ENCODE results near the gene MEIKIN.

The MEIKIN gene

DNA sequence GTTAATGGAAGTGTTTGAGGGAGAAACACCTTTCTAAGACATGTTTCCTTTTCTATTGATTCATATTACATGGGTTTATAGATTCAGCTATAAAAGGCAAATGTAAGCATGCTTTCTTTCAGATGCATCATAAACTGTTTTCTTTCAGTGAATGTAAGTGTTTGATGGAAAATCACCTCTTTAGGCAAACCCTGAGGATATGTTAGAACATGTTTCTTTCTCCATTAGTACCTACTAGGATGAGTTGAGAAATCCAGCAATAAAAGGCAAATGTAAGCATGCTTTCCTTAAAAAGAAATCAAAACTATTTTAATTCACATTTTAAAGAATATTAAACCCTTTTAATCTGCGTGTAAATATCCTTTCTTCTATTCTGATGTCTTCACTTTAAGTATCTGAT lies 180.2 kb downstream of the MEIKIN start:
- Histone ChIP-seq H3K27ac (no peak overlapping the region), H3K9me3 (peaks cover 57% of the 10 kb centered on the region), H3K4me2 (no peak overlapping the region), H3K9ac (no peak overlapping the region), H3K4me1 (peaks cover 11% of the 10 kb centered on the region), H4K20me1 (peaks cover 61% of the 10 kb centered on the region), H3K4me3 (no peak overlapping the region), H3K27me3 (no peaks in the 10 kb centered on the region), H3K36me3 (peaks cover 42% of the 10 kb centered on the region)
- TF ChIP-seq Cebpa-rat (IDR thresholded peaks at IDR 0.05) = no peak

DNA sequence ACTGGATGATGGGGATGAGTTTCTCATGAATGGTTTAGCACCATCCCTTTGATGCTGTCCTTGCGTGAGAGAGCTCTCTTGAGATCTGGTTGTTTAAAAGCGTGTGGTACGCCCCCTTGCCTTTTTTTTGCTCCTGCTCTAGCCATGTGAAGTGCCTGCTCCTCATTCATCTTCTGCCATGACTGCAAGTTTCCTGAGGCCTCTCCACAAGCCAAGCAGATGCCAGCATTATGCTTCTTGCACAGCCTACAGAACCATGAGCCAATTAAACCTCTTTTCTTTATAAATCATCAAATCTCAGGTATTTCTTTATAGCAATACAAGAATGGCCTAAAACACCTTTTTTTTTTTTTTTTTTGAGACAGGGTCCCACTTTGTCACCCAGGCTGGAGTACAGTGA lies 181.5 kb downstream of the MEIKIN start:
- Histone ChIP-seq H3K27ac (no peak overlapping the region), H3K4me1 (peaks cover 9% of the 10 kb centered on the region), H3K9me3 (peaks cover 57% of the 10 kb centered on the region), H3K4me2 (no peak overlapping the region), H3K36me3 (peaks cover 46% of the 10 kb centered on the region), H3K9ac (no peak overlapping the region), H4K20me1 (peaks cover 62% of the 10 kb centered on the region), H3K27me3 (no peaks in the 10 kb centered on the region), H3K4me3 (no peak overlapping the region)
- no peak for TF ChIP-seq Cebpa-rat (IDR thresholded peaks at IDR 0.05)

DNA sequence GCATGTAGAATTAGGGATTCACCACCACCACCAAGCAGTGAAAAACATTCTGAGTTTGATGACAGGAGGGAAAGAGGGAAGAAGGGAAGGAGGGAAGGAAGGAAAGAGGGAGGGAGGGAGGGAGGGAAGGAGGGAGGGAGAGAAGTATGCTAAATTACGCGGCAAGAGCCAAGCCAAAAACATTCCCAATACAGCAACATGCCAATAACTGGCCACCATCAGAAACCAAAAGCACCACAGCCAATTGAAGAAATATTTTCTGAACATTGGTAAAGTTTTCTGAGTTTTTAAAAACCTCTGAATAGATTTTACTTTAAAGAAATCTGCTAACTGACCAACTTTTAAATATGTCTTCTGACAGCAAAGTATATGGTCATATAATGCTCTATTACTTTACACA lies 184.7 kb downstream of the MEIKIN start:
- H3K4me1 ChIP-seq = peaks cover 34% of the 10 kb centered on the region
- peaks cover 72% of the 10 kb centered on the region for H4K20me1 ChIP-seq

DNA sequence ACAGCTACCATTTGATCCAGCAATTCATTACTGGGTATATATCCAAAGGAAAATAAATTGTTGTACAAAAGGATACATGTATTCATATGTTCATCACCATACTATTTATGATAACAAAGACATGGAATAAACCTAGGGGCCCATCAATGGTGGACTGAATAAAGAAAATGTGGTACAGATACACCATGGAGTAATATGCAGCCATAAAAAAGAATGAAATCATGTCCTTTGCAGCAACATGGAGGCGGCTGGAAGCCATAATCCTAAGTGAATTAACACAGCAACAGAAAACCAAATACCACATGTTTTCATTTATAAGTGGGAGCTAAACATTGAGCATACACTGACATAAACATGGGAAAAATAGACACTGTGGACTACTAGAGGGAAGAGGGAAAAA lies 185.8 kb downstream of the MEIKIN start:
- peaks cover 34% of the 10 kb centered on the region for H3K4me1 ChIP-seq
- TF ChIP-seq Cebpa-rat (IDR thresholded peaks at IDR 0.05) = no peak
- no peak overlapping the region for H3K9ac ChIP-seq
- H3K27ac ChIP-seq = no peak overlapping the region
- H3K4me3 ChIP-seq = no peak overlapping the region
- H3K36me3 ChIP-seq = peaks cover 36% of the 10 kb centered on the region
- H3K27me3 ChIP-seq = no peaks in the 10 kb centered on the region
- H4K20me1 ChIP-seq = peaks cover 83% of the 10 kb centered on the region
- peak overlapping the region; percentile 71; the same call in 1 of the 2 replicates for H3K4me2 ChIP-seq
- peaks cover 33% of the 10 kb centered on the region for H3K9me3 ChIP-seq

More for the DNA sequence above, 184.7 kb downstream of the MEIKIN start:
- Histone ChIP-seq H3K36me3 (peaks cover 38% of the 10 kb centered on the region), H3K27ac (no peak overlapping the region), H3K9me3 (peaks cover 37% of the 10 kb centered on the region), H3K27me3 (no peaks in the 10 kb centered on the region), H3K9ac (no peak overlapping the region), H3K4me3 (no peak overlapping the region), H3K4me2 (no peak overlapping the region)
- no peak for TF ChIP-seq Cebpa-rat (IDR thresholded peaks at IDR 0.05)

DNA sequence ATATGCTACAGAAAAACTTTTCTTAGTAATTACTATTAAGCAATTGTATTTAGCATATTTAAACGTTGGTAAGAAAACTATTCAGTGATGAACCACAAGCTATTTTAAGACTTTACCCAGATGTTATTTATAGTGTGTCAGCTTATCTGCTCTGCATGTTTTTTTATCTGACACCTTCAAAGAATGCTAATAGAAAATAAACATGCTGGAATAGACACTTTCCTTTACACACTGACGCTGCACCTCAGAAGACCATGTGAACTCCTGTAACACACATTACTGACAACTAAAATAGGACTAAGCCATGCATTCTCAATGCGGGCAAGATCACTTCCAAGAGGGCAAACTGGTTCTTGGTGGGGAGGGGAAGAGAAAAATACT lies 187.0 kb downstream of the MEIKIN start:
- H3K36me3 ChIP-seq = peaks cover 33% of the 10 kb centered on the region
- peaks cover 84% of the 10 kb centered on the region for H4K20me1 ChIP-seq
- H3K9ac ChIP-seq = peak overlapping the region; percentile 30; the same call in 1 of the 2 replicates
- H3K4me3 ChIP-seq = no peak overlapping the region
- peak overlapping the region; percentile 71 for H3K4me2 ChIP-seq
- peaks cover 21% of the 10 kb centered on the region for H3K9me3 ChIP-seq
- no peaks in the 10 kb centered on the region for H3K27me3 ChIP-seq
- peak overlapping the region; percentile 42 for H3K27ac ChIP-seq
- no peak for TF ChIP-seq Cebpa-rat (IDR thresholded peaks at IDR 0.05)
- H3K4me1 ChIP-seq = peaks cover 34% of the 10 kb centered on the region

DNA sequence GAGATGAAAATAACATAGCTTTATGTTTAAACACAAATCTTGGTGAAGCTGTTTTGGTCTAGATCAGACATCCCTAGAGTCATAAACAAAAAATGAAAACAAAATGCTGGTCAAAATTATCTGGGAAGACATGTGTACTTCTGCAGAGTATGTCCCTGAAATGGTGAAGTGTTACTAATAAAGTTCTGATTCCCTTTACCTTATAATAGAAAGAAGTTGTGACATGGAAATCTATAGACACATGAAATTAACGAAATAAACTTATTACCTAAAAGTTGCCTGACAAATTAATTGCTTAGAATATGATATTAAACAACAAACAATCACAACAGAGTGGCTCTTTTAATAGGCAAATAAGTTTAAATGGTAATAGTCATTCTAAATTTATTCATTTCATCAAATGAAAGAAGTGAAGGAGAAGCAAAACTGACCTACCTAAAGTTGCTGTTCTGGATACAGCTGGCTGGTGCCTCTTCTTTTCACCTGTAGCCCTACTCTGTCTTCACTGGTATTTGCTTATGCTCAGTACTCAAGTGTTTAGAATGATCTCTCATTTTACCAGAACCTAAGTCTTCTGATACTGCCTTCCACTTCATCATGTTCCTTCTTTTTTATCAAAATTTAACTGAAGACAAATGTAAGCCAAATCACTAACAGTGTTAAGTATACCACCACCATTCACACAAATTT lies 187.5 kb downstream of the MEIKIN start:
- Histone ChIP-seq H4K20me1 (peaks cover 84% of the 10 kb centered on the region), H3K9me3 (peaks cover 17% of the 10 kb centered on the region), H3K9ac (no peak overlapping the region), H3K27me3 (no peaks in the 10 kb centered on the region), H3K4me1 (peaks cover 34% of the 10 kb centered on the region), H3K36me3 (peaks cover 28% of the 10 kb centered on the region), H3K4me3 (no peak overlapping the region), H3K4me2 (peak overlapping the region; percentile 71), H3K27ac (peak overlapping the region; percentile 42)
- no peak for TF ChIP-seq Cebpa-rat (IDR thresholded peaks at IDR 0.05)
